ENCODE measurements around the gene CCNJL.
"Not testable (repeated sequence)": the region's sequence is repeated elsewhere in the genome, so short reads cannot be mapped to it uniquely, and the experiment has no call there.

The CCNJL gene

DNA sequence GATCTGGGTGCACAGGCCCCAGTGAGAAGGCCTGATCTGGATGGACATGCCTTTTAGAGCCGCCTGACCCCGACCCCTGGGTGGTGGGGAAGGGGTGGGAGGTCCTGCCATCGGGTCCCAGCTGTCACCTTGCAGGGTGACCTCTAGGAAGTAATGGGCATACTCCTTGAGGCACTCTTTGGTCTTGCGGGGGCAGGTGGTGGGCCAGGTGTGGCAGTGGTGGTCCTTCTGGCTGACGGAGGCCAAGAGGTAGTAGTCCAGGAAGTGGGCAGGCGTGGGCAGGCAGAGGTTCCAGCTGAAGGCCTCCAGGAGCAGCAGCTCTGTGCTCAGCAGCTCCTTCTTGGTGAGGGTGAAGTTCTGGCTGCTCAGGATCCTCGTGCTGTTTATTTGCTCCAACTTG lies 53.0 kb downstream of the CCNJL start:
- DNase-seq: no peak

DNA sequence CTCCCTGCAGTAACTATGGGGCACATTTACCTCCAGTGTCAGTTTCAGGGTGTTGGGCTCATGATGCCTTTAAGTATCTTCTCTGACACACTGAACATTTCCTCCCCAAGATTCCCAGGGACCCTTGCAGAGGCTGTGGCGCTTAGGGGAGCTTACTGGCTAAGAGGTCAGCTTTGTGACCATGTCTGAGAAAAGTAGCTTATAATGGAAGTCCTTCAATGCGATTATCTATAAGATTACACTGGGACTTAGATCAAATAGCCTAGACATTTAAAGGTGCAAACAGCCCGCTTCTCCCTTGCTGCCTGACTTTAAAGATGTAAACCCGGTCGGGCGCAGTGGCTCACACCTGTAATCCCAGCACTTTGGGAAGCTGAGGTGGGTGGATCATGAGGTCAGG lies 57.7 kb downstream of the CCNJL start:
- DNase-seq: no peak

- no peak for DNase-seq
Measured at GRCh38 chr5:160253441-160253840, 58.9 kb downstream of the CCNJL start.

GRCh38 chr5:160252916-160253315 lies 59.4 kb downstream of the CCNJL start:
- DNase-seq: no peak

DNA sequence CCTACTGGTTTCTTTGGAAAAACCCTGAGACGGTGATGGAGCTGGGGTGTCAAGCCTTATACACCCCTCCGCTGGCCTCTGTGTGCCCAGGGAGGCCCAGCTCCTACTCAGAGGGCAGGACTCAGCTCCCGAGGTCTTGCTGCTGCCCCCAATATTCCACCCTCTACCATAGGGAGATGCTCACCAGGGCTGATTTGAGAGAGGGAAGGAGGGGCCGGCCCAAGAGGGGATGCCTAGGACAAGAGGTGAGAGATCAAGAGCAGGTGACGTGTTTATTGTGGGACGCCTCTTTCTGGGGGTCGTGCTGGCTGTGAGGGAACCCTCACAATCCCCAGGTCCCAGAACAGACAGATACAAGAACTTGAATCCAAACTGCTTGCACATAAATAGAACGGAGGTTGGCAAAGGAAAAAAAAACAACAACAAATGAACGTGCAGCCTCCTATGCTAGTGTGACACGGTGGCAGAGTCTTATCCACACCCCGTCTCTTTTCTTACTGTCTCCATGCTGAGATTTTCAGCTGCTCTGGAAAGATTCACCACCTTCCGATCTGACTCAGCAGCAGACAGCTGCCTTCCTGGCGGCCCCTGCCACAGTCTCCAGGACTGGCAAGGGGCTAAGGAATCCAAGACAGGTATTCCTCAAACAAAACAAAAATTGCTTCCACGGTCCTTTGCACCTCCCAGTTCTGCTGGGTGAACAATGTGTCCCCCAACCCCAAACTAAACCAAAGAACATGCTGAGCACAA lies 60.8 kb downstream of the CCNJL start:
- no peak for DNase-seq

DNA sequence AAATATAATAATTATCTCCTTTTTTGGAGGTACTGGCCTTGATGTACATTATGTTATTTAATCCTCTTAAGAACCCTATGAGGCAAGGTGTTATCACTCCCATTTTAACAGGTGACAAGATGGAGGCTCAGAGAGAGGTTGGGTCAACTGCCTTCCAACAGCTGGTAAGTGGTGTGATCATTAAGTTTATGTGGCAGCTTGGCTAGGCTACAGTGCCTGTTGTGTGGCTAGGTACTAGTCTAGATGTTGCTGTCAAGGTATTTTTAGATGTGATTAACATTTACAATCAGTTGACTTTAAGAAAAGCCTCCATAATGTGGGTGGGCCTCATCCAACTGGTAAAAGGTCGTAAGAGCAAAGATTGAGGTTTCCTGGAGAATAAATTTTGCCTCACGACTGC lies 61.5 kb downstream of the CCNJL start:
- no peak for DNase-seq

DNA sequence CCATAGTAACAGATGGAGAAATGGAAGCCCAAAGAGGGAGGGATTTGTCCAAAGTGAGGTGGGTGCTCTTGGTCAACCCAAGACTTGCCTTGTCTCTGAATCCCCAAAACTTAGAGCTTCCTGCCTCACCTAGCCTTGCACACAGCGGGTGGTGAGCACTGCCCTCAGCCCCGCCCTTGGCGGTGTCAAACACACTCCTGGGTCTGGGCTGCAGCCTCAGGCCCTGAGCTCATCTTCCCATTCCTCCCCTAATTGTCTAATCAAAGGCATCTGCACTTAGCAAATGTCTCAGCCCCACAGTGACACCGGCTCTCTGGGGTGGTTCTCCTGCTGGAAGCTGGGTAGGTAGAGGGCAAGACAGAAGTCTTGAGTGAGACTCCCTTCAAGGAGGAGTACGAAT lies 62.1 kb downstream of the CCNJL start:
- DNase-seq: no peak

- DNase-seq: not testable (repeated sequence)
Measured at GRCh38 chr5:160249570-160249969, 62.8 kb downstream of the CCNJL start.

DNA sequence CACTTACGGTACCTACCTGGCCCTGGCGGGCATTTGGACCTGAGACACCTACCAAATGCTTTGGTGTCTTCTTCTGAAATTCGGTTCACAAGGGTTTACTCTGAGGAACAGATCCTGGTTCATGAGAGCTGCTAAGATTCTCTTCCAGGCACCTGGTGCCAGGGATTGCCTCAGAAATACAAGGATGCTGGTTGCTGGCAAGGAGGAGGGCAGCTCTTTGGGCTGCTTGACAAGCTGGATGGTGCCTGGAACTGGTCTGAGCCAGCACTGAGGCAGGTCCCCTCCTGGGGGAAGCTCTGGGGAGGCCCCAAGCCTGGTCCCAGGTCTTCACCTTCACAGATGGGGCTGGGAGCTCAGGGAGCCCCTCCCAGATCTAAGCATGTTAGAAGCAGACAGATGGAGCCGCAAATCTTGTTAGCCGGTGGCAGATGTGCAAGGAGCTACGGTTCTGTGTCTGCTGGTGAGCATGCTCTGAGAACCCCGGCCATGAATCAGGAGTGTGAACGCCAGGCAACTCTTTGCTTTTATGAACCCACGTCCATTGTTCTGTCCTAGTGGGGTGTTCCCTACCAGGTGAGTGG lies 66.8 kb downstream of the CCNJL start:
- peak; percentile 45 for DNase-seq

DNA sequence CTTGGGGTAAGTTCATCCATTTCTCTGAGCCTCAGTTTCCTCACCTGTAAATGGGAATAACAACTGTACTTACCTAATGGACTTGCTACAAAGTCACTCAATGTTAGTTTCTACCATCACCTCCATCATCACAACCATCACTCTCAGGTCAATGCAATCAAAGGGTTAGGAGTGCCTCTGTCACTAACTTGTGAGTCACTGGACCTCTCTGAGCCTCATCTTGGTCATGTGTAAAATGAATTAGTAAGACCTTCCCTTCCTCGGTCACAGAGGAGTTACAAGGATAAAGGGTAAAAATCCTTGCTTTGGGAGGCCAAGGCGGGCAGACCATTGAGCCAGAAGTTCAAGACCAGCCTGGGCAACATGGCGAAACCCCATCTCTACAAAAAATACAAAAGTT lies 70.2 kb downstream of the CCNJL start:
- DNase-seq: no peak

GRCh38 chr5:160240350-160240749 lies 72.0 kb downstream of the CCNJL start:
- no peak for DNase-seq

- no peak for DNase-seq
Measured at GRCh38 chr5:160237571-160238093, 74.7 kb downstream of the CCNJL start.

DNA sequence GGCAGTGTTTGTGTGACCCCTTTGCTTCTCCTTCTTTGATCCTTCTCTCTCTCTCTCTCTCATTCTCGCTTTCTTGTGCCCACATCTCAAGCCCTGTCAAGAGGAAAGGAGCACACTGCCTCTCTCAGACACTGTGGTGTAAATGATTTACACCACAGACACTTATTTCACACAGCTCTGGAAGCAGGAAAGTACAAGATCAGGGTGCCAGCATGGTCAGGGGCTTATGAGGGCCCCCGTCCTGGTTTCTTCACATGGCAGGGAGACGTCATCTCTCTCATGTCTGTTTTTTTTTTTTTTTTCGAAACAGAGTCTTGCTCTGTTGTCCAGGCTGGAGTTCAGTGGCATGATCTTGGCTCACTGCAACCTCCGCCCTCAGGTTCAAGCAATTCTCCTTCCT lies 76.6 kb downstream of the CCNJL start:
- DNase-seq: no peak

GRCh38 chr5:160233215-160233614 lies 79.1 kb downstream of the CCNJL start:
- no peak for DNase-seq

DNA sequence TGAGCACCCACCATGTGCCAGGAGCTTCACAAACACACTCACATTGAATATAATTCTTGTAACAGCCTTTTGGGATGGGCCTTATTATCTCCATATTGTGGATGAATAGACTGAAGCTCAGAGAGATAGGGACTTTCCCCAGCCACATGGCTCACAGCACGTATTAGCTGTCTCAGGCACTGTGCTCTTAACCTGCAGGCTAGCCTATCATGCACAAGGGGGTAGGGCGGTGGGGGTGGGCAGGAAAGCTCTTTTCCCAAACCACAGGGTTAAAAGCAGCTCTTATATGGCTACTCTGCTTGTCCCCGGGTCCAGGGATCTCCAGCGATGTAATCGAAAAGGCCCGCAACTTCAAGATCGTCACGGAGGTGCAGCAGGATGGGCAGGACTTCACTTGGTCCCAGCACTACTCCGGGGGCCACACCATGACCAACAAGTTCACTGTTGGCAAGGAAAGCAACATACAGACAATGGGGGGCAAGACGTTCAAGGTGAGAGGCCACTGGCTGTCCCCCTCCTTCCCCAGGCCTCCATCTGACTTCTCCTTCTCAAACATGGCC lies 80.5 kb downstream of the CCNJL start:
- no peak for DNase-seq

DNA sequence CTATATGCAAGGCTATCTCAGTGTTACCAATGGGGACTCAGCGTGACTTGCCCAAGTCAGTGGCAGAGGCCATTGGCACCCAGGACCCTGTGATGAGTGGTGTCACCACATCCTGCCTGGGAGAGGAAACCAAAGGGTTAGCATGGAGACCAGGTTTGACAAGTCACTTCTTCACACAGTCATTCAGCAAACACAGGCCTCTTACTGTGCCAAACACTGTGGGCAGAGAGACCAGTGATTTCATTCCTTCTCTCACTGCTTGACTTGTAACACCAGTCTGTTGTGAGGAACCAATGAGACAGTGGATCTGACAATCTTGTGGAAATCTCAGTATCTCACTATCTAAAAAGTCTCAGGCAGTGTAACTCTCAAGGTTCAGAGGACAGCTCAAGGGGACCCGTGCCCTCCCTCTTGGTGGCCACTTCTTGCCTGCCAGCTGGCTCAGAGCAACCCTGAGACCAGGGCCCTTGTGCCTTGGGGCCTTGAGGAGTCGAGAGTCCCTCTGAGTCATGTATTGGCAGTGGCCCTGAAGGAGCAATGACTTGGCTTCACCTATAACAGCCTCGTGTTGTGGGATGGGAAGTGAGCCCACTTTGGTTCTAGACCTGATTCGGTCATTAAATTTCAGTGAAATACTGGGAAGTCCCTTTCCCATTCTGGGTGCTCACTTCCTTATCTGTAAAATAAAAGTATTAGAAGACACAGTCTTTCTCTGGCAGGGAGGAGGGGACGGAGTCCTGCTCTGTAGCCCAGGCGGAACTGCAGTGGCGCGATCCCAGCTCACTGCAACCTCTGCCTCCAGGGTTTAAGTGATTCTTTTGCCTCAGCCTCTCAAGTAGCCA lies 81.5 kb downstream of the CCNJL start:
- no peak for DNase-seq

- DNase-seq: no peak
Measured at GRCh38 chr5:160229190-160229742, 83.1 kb downstream of the CCNJL start, which contains the start of gene FABP6. Gene FABP6 (plus strand): TSS chr5:160229506. CDS start chr5:160229558, 52 bp downstream.

DNA sequence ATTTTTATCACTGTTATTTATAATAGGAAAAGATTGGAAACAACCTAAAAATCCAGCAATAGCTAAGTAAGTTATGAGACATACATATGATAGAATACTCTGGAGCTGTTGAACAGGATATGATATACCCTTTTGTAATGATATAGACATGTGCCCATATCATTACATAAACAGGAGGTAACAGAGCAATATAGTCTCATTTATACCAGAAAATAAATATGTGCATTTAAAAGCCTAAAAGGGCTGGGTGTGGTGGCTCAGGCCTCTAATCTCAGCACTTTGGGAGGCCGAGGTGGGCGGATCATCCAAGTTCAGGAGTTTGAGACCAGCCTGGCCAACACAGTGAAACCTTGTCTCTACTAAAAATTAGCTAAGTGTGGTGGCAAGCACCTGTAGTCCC lies 85.4 kb downstream of the CCNJL start:
- no peak for DNase-seq

DNA sequence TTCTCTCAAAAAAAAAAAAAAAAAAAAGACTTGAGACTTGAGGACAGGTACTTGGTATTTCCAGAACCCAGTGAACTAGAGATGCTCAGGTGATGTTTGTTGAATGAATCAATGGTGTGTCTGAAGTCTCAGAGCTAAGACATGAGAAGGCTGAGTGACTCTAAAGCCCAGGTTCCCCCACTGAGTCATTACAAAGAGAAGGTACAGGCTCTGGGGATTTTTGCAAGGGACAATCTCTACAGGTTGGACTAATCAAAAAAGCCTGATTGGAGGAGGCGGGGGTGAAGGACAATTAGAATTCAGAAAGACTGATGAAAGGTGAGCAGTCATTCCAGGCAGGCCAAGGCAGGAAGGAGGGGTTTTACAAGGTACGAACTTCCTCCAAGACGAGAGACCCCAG lies 91.3 kb downstream of the CCNJL start:
- DNase-seq: no peak

DNA sequence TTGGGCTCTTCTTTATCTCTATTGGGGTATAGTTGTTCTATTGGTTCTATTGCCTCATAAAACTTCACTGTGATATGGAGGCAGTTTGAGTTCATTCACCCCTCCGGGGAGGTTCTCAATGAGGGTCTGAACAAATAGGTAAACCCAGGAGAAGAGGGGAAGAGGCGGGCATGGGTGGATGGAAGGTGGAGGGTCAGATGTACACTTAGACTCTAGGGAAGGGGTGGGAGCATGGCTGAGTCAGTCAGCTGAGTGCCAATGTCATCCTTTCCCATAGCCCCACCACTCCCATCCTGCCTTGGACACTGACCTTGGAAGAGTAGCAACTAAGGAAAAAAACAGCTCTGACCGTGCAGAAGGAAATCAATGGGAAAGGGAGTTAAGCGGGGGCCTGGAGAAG lies 93.0 kb downstream of the CCNJL start:
- no peak for DNase-seq

DNA sequence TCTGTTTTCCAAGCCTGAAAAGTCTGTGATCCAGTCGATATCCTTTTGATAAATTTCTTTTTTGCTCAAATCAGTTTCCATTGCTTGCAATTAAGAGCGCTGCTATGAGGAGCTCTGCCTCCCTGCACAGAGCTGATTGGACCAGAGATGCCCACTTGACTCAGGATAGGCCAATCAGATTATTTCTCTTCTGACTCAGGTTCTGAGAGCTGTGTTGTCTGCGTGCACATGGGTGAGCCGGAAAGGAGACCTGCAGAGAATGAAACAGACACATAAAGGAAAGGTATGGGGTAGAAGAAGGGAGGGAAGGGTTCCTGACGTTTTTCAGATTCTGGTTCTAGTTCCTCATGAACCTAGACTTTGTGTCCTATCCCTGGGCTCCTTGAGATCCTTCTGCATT lies 98.8 kb downstream of the CCNJL start:
- DNase-seq: no peak

DNA sequence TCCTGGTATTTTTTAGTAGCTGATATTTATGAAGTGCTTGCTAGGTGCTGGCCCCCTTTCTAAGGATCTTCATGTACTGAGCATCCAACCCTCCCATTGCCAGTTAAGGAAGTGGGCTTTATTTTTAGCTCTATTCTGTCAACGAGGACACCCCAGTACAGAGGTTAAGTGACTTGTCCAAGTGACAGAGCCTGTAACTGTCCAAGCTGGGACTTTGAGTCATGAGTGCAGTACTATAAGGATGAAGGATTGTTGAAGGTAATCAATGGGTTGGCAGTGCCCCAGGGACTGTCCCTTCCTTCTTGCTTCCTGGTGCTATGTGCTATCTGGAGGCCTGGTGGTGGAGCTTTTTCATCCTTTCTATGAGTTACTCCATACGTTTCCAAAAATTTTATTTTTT lies 101.0 kb downstream of the CCNJL start:
- DNase-seq: no peak

GRCh38 chr5:160210606-160211005 lies 101.8 kb downstream of the CCNJL start:
- no peak for DNase-seq
